Panc1 (cell line): ENCODE data around the gene SETD6.

Experiments used
- POLR2AphosphoS5 ChIP-seq: IDR thresholded peaks from 2 replicates; pipeline ENCODE4 v1.6.1; 2012; ENCODE audit warnings: mild to moderate bottlenecking, low read depth, low read length, moderate library complexity
- TCF7L2 ChIP-seq: IDR thresholded peaks from 2 replicates; pipeline ENCODE4 v1.6.1; 2011; ENCODE audit warnings: mild to moderate bottlenecking, low read depth, low read length, inconsistent platforms
- TF ChIP-seq, protein P1 (sequence below): fragments of 450-650 bp; IDR thresholded peaks from 2 replicates; pipeline ENCODE4 v1.5.1; 2017; ENCODE audit warnings: mild to moderate bottlenecking

DNA sequence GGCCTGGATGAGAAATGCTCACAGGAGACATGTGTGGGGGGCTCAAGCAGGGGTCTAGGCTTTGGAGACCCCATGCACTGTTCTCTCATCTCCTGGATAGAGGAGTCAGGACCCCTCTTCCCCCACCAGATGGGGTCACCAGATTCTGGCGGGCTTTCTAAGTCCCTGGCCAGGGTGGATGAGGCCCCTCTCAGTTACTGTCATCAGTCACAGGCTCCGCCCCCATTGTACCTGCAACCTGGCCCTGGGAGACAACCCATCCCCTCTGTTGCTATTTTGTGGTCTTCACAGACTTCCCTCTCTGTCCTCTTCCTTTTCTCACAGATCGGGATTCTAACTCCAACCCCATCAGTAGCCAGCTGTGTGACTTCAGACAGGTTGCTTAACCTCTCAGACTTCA lies 48.9 kb upstream of the SETD6 start:
- TF ChIP-seq, protein P1, sequence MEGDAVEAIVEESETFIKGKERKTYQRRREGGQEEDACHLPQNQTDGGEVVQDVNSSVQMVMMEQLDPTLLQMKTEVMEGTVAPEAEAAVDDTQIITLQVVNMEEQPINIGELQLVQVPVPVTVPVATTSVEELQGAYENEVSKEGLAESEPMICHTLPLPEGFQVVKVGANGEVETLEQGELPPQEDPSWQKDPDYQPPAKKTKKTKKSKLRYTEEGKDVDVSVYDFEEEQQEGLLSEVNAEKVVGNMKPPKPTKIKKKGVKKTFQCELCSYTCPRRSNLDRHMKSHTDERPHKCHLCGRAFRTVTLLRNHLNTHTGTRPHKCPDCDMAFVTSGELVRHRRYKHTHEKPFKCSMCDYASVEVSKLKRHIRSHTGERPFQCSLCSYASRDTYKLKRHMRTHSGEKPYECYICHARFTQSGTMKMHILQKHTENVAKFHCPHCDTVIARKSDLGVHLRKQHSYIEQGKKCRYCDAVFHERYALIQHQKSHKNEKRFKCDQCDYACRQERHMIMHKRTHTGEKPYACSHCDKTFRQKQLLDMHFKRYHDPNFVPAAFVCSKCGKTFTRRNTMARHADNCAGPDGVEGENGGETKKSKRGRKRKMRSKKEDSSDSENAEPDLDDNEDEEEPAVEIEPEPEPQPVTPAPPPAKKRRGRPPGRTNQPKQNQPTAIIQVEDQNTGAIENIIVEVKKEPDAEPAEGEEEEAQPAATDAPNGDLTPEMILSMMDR: no peak
- no peak for TF ChIP-seq POLR2AphosphoS5
- no peak for TF ChIP-seq TCF7L2
